Loucy (cell line): ENCODE measurements around the gene PARVG.

Experiments
- EZH2phosphoT487 ChIP-seq: fragments of 200-600 bp; IDR thresholded peaks from 2 replicates; pipeline ENCODE4 v1.6.1; 2018; ENCODE audit warnings: antibody characterized with exemption, mild to moderate bottlenecking, moderate library complexity, borderline replicate concordance
- TF ChIP-seq, protein P1 (sequence below): fragments of 200-600 bp; sonication (generic); conservative IDR thresholded peaks from 2 replicates; pipeline ENCODE4 v1.5.1; 2014; ENCODE audit warnings: mild to moderate bottlenecking, antibody characterized with exemption, low read length

DNA sequence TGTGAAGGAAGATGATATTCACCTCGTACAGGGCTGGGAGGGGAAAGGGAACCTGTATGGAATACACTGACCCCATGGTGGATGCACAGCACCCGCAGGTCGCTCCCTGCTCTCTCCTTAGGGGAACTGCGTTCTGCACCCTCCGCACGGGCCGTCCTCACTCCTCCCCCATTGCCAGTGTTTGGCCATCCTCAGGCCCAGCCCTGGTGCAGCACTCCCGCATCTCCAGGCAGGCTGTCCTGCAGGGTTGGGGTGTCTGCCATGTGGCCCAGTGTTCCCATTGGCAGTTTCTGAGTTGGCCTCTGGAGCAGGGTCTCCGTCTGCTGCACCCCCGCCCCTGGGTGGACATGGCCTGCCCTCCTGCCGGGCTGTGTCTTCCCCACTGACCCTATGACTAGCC lies 19.1 kb upstream of the PARVG start:
- TF ChIP-seq, protein P1, sequence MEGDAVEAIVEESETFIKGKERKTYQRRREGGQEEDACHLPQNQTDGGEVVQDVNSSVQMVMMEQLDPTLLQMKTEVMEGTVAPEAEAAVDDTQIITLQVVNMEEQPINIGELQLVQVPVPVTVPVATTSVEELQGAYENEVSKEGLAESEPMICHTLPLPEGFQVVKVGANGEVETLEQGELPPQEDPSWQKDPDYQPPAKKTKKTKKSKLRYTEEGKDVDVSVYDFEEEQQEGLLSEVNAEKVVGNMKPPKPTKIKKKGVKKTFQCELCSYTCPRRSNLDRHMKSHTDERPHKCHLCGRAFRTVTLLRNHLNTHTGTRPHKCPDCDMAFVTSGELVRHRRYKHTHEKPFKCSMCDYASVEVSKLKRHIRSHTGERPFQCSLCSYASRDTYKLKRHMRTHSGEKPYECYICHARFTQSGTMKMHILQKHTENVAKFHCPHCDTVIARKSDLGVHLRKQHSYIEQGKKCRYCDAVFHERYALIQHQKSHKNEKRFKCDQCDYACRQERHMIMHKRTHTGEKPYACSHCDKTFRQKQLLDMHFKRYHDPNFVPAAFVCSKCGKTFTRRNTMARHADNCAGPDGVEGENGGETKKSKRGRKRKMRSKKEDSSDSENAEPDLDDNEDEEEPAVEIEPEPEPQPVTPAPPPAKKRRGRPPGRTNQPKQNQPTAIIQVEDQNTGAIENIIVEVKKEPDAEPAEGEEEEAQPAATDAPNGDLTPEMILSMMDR: no peak
- TF ChIP-seq EZH2phosphoT487: no peak
